Measurements from ENCODE around the gene ATP8A2. TPM values are rescaled to one million over a fixed set of nuclear protein-coding genes. Genes with fewer than 3 reads are reported as not detected.

ATP8A2 gene
- total RNA-seq, 1 donor from 2014 or later, result 1.9 TPM

DNA sequence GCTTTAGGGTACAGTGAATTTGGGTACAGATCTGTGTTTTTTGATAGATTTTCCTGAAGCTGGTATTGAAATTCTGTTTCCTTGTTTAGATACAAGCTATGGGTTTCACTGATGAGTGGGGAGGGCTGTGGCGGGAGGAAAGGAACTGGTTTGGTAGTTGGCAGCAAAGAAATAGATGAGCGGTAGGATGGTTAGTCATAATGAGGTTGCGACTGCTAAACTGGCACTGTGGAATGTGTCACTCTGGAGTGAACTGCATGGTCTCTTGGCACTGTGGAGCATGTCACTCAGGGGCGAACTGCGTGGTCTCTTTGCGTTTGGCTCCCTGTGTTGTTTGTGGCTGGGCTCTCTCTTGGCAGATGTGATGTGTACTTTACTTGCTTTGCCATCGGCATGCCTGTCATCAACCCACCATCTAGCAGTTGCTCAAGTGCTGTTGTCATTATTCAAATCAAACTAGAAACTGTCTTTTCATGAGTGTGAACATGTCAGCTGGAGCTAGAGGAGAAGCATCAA is 82.1 kb downstream of the ATP8A2 start:
- ATAC-seq (no peak), DNase-seq (no peak)
- Histone ChIP-seq H3K27ac (no peak overlapping the region), H3K27me3 (no peaks in the 10 kb centered on the region), H3K4me1 (no peaks in the 10 kb centered on the region), H3K9me3 (no peaks in the 10 kb centered on the region), H3K36me3 (no peaks in the 10 kb centered on the region), H3K4me3 (no peak overlapping the region)
- TF ChIP-seq, protein P1, sequence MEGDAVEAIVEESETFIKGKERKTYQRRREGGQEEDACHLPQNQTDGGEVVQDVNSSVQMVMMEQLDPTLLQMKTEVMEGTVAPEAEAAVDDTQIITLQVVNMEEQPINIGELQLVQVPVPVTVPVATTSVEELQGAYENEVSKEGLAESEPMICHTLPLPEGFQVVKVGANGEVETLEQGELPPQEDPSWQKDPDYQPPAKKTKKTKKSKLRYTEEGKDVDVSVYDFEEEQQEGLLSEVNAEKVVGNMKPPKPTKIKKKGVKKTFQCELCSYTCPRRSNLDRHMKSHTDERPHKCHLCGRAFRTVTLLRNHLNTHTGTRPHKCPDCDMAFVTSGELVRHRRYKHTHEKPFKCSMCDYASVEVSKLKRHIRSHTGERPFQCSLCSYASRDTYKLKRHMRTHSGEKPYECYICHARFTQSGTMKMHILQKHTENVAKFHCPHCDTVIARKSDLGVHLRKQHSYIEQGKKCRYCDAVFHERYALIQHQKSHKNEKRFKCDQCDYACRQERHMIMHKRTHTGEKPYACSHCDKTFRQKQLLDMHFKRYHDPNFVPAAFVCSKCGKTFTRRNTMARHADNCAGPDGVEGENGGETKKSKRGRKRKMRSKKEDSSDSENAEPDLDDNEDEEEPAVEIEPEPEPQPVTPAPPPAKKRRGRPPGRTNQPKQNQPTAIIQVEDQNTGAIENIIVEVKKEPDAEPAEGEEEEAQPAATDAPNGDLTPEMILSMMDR (IDR thresholded peaks at IDR 0.05), result no peak
- intact Hi-C loops (cut with DNase I), result no loop called here

DNA sequence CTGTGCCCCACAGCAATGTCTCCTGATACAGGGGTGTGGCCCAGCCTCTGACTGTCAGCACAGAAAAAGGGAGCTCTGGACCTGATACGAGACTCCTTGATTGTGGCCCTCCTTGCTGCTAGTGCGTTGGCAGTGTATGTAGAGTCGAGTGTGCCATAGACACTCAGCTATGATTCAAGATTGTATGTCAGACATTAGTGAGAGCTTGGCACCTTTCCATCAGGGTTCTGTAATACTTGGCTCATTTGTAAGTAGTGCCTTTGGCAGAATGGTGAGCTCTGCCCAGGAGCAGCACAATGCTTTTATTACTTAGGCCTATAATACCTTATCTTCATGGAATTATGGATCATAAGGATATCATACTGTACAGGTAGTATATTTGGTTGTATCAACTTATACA is 83.4 kb downstream of the ATP8A2 start:
- DNase-seq (no peak), ATAC-seq (peak; percentile 52)
- TF ChIP-seq, protein P1 (IDR thresholded peaks at IDR 0.05), result no peak
- Histone ChIP-seq H3K4me3 (no peak overlapping the region), H3K27ac (no peak overlapping the region), H3K4me1 (no peaks in the 10 kb centered on the region), H3K36me3 (no peaks in the 10 kb centered on the region), H3K9me3 (no peaks in the 10 kb centered on the region), H3K27me3 (no peaks in the 10 kb centered on the region)
- intact Hi-C loops (cut with DNase I), result no loop called here

DNA sequence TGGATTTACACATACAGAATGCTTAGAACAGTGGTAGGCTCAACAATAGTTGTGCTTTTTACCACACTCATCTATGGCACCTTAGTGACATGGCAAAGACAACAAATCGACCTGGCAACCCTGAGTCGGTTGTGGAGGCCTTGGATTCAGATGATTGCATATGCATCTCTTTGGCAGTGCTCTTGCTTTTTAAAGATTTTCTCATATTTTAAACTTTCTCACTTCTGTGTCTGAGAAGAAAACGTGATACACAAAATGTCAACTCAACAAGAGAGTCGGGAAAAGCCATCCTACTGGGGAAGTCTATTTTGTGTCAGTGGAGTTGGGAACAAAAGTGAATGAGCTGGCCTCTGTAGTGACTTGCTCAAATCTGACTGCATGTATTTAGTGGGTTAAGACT is 85.8 kb downstream of the ATP8A2 start:
- H3K9me3 ChIP-seq, result no peaks in the 10 kb centered on the region
- TF ChIP-seq, protein P1 (IDR thresholded peaks at IDR 0.05), result no peak
- no peaks in the 10 kb centered on the region for H3K4me1 ChIP-seq
- DNase-seq (no peak), ATAC-seq (no peak)
- no peaks in the 10 kb centered on the region for H3K27me3 ChIP-seq
- intact Hi-C loops (cut with DNase I), result no loop called here
- no peaks in the 10 kb centered on the region for H3K36me3 ChIP-seq
- no peak overlapping the region for H3K27ac ChIP-seq
- no peak overlapping the region for H3K4me3 ChIP-seq

DNA sequence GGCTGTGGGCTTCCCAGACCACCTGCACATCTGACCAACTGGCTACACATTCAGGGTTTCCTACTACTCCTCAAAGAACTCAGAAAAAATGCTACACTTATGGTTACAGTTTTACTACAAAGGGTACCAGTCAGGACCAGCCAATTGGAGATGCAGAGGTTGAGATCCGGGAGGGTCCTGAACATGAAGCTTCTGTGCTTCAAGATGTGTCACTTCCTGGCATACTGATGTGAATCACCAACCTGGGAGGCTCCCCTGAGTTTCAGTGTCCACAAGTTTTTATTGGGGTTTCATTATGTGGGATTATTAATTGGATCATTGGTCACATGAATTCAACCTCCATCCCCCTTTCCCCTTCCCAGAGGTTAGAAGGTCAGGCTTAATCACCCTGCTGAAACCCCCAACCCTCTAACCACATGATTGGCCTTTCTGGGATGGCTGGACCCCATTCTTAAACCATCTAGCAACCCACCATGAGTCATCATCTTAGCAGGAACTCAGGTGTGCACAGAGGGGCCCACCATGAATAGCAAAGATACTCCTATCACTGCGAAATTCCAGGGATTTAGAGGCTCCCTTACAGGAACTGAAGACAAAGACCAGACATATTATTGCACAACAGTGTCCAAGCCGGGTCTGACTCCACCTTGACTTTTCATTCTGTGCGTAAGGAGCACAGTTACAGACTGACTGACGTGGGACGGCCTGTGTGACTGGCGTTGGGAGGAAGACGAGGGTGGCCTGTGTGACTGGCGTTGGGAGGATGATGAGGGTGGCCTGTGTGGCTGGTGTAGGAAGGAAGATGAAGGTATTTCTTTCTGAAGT is 90.7 kb downstream of the ATP8A2 start:
- no peaks in the 10 kb centered on the region for H3K4me1 ChIP-seq
- H3K27me3 ChIP-seq, result no peaks in the 10 kb centered on the region
- no peak overlapping the region for H3K27ac ChIP-seq
- intact Hi-C loops (cut with DNase I), result no loop called here
- no peaks in the 10 kb centered on the region for H3K36me3 ChIP-seq
- TF ChIP-seq, protein P1 (IDR thresholded peaks at IDR 0.05), result no peak
- ATAC-seq (no peak), DNase-seq (no peak)
- no peak overlapping the region for H3K4me3 ChIP-seq
- H3K9me3 ChIP-seq, result no peaks in the 10 kb centered on the region

DNA sequence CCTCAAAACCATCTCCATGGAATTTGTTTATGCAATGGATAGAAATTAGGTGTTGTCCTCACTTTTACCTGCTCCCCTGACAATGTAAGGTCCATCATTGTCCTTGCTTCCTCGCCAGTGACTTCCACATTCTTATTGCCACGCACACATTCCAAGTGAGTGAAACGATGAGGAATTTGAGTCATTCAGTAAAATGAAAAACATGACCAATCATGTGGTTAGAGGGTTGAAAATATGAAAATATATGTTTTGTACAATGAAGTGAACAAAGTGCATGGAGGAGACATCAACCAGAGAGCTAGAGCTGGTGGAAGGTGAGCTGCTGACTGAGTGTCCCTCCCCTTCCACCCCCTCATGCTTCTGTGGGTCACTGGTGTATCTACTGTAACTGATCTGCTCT is 91.7 kb downstream of the ATP8A2 start:
- no peaks in the 10 kb centered on the region for H3K4me1 ChIP-seq
- ATAC-seq (no peak), DNase-seq (no peak)
- intact Hi-C loops (cut with DNase I), result no loop called here
- H3K4me3 ChIP-seq, result no peak overlapping the region
- H3K27me3 ChIP-seq, result peaks cover 7% of the 10 kb centered on the region
- H3K9me3 ChIP-seq, result no peaks in the 10 kb centered on the region
- TF ChIP-seq, protein P1 (IDR thresholded peaks at IDR 0.05), result no peak
- H3K36me3 ChIP-seq, result no peaks in the 10 kb centered on the region
- H3K27ac ChIP-seq, result no peak overlapping the region

Data from upper lobe of right lung (tissue), 1 donor.